Right cardiac atrium (tissue), 5 donors: ENCODE data around the gene GIN1. TPM values are rescaled to one million over a fixed set of nuclear protein-coding genes. Genes with fewer than 3 reads are reported as not detected.
"Not testable (repeated sequence)": the region's sequence is repeated elsewhere in the genome, so short reads cannot be mapped to it uniquely, and the experiment has no call there.

Source experiments
- ATAC-seq, 2 donors: fragments of 200-7000 bp; cut with Tn5 transposase; one replicate each; pipeline versions ENCODE4 v1.8.0 to v1.9.1; 2020; ENCODE audit warnings: moderate library complexity in 2 of 2, mild to moderate bottlenecking in 1 of 2
- DNase-seq, 3 donors: peaks; one replicate each; pipeline ENCODE4 v3.0.0-alpha.2; 2020
- H3K27ac ChIP-seq: one replicate; pipeline ENCODE4 v1.5.1; 2013; ENCODE audit warnings: mild to moderate bottlenecking, low read length, control low read depth, moderate library complexity
- H3K27me3 ChIP-seq: one replicate; pipeline ENCODE4 v1.6.1; 2013; ENCODE audit not compliant: control insufficient read depth, insufficient read depth
- H3K4me1 ChIP-seq: one replicate; pipeline ENCODE4 v1.6.1; 2013; ENCODE audit warnings: low read length; ENCODE audit not compliant: control insufficient read depth, insufficient read depth
- H3K4me3 ChIP-seq: one replicate; pipeline ENCODE4 v1.5.1; 2013; ENCODE audit warnings: low read length, control low read depth
- H3K9me3 ChIP-seq: one replicate; pipeline ENCODE4 v1.6.1; 2013; ENCODE audit warnings: low read length; ENCODE audit not compliant: control insufficient read depth
- WGBS: extraction: QIAGEN DNeasy Blood & Tissue Kit; methylation state at CpG from one replicate; pipeline ENCODE4 v1.1.7; 2013; 5-methylcytosine and 5-hydroxymethylcytosine counted together
- intact Hi-C, 4 donors: fragments of 100-400 bp; cut with DNase I; formaldehyde crosslinking; loops; one replicate each; pipeline versions ENCODE4 v1.11.0 to v1.14.0; 2022 to 2023
- polyA plus RNA-seq: library from polyadenylated mRNA; stranded (reverse); fragments of 200-250 nt; gene quantifications from one replicate; pipeline ENCODE4 v1.2.3, GENCODE V29; 2013
- total RNA-seq, 4 donors: library from RNA; stranded (reverse); fragmentation: NEBNext Ultra II Directional; extraction: Animal tissue kit (Norgen Biotek cat#: 25700); gene quantifications; one replicate each; pipeline ENCODE4 v1.2.1, GENCODE V29; 2021
- donor health status: healthy with polysubstance abuse.
- donor health status: DM: no; HTN: yes; CAD: no.
- donor health status: DM: no; HTN: no; CAD: no.
- donor health status: DM: no; HTN: yes; CAD: no; lungs with severe emphysema.
- donor health status: DM: yes; HTN: yes; CAD: no.

GIN1 gene
- total and polyA plus RNA-seq, 5 donors, result 7.6 to 14.8 (median 13.0) TPM

- peaks cover 2% of the 10 kb centered on the region for H3K9me3 ChIP-seq
- intact Hi-C loops, result no loop called here
- 95% methylated on average over 1 of the region's 1 CpG for WGBS
- ATAC-seq (no peak), DNase-seq (no peak)
- no peaks in the 10 kb centered on the region for H3K27me3 ChIP-seq
- H3K4me1 ChIP-seq, result no peaks in the 10 kb centered on the region
- H3K27ac ChIP-seq, result no peak overlapping the region
- H3K4me3 ChIP-seq, result no peak overlapping the region
Observed at GRCh38 chr5:103086547-103086946, 33.4 kb downstream of the GIN1 start.

DNA sequence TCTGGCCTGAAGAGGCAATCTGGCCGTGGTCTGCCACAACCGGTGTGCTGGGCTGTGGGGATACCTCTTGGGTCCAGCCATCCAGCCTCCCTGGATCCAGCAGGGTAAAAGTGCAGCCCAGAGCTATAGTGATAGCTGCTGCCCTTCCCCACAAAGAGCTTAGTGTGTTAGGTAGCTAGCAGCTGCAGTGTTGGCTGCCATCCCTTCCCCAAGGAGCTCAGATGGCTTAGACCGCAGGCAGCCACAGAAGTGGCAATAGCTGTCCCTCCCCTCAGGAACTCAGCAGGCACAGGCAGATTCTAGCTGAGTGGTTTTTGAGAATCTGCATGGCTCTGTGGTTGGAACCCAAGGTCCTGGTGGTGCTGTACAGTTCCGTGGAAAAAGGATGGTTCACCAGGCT is 40.1 kb downstream of the GIN1 start:
- H3K27ac ChIP-seq, result no peak overlapping the region
- whole genome bisulfite sequencing, result 97% methylated on average over 4 of the region's 4 CpGs
- intact Hi-C loops, result no loop called here
- H3K27me3 ChIP-seq, result no peaks in the 10 kb centered on the region
- DNase-seq, result no peak
- no peaks in the 10 kb centered on the region for H3K4me1 ChIP-seq
- ATAC-seq, result no peak
- peaks cover 2% of the 10 kb centered on the region for H3K9me3 ChIP-seq
- H3K4me3 ChIP-seq, result no peak overlapping the region

DNA sequence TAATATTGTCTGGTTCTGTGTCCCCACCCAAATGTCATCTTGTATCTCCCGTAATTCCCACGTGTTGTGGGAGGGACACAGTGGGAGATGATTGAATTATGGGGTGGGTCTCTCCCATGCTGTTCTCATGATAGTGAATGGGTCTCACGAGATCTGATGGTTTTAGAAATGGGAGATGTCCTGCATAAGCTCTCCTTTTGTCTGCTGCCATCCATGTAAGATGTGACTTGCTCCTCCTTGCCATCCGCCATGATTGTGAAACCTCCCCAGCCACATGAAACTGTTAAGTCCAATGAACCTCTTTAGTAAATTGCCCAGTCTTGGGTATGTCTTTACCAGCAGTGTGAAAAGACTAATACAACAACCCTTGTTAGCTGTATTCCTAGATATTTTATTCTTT is 44.5 kb downstream of the GIN1 start:
- Histone ChIP-seq H3K9me3 (no peaks in the 10 kb centered on the region), H3K27ac (no peak overlapping the region), H3K27me3 (no peaks in the 10 kb centered on the region), H3K4me1 (no peaks in the 10 kb centered on the region), H3K4me3 (no peak overlapping the region)
- DNase-seq (no peak), ATAC-seq (no peak)
- WGBS, result 90% methylated on average over 4 of the region's 4 CpGs
- intact Hi-C loops, result no loop called here

DNA sequence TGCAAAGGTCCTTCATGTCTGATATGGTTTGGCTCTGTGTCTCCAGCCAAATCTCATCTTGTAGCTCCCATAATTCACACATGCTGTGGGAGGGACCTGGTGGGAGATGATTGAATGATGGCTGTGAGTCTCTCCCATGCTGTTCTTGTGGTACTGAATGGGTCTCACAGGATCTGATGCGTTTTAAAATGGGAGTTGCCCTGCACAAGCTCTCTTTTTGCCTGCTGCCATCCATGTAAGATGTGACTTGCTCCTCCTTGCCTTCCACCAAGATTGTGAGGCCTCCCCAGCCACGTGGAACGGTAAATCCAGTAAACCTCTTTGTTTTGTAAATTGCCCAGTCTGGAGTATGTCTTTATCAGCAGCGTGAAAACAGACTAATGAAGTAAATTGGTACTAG is 46.4 kb downstream of the GIN1 start:
- H3K27me3 ChIP-seq, H3K9me3 ChIP-seq, DNase-seq, ATAC-seq, intact Hi-C loops, H3K4me1 ChIP-seq, H3K27ac ChIP-seq, H3K4me3 ChIP-seq: not testable (repeated sequence)
- WGBS, result 86% methylated on average over 4 of the region's 4 CpGs

- WGBS, result 61% methylated on average over 1 of the region's 1 CpG
- Histone ChIP-seq H3K9me3 (no peaks in the 10 kb centered on the region), H3K27me3 (no peaks in the 10 kb centered on the region), H3K4me1 (no peaks in the 10 kb centered on the region), H3K4me3 (no peak overlapping the region), H3K27ac (no peak overlapping the region)
- DNase-seq, result no peak
- no peak for ATAC-seq
- intact Hi-C loops, result no loop called here
Observed at GRCh38 chr5:103066326-103066725, 53.6 kb downstream of the GIN1 start.

DNA sequence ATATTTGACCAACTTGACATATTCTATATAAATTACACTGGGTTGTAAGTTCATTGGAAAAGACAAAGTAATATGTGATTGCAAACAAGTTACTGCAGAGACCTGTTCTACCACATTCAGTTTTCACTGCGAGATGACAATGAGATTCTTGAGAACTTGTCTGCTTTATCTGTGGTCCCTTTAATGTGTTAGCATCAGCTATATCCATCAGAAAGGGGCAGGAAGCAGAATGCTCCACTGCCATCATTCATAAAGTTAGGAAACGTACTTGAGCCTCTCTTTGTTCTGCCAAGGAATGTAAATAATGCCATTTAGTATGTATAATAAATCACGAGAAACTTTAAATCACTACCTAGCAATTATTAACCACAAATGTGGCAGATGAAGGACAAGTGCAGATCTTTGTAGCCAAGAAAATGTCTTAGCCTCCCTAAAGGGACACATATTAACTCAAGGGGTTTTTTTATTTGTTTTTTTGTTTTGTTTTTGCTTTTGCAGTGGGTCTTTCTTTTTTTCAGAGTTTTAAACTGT is 59.4 kb downstream of the GIN1 start:
- Histone ChIP-seq H3K4me3 (no peak overlapping the region), H3K4me1 (no peaks in the 10 kb centered on the region), H3K9me3 (no peaks in the 10 kb centered on the region), H3K27me3 (no peaks in the 10 kb centered on the region), H3K27ac (no peak overlapping the region)
- WGBS, result 55% methylated on average over 3 of the region's 3 CpGs
- intact Hi-C loops, result no loop called here
- no peak for DNase-seq
- no peak for ATAC-seq

GRCh38 chr5:103059525-103059924 is 60.4 kb downstream of the GIN1 start:
- intact Hi-C loops, result no loop called here
- Histone ChIP-seq H3K27me3 (no peaks in the 10 kb centered on the region), H3K4me1 (no peaks in the 10 kb centered on the region), H3K4me3 (no peak overlapping the region), H3K9me3 (no peaks in the 10 kb centered on the region), H3K27ac (no peak overlapping the region)
- 85% methylated on average over 3 of the region's 3 CpGs for WGBS
- ATAC-seq (no peak), DNase-seq (no peak)

DNA sequence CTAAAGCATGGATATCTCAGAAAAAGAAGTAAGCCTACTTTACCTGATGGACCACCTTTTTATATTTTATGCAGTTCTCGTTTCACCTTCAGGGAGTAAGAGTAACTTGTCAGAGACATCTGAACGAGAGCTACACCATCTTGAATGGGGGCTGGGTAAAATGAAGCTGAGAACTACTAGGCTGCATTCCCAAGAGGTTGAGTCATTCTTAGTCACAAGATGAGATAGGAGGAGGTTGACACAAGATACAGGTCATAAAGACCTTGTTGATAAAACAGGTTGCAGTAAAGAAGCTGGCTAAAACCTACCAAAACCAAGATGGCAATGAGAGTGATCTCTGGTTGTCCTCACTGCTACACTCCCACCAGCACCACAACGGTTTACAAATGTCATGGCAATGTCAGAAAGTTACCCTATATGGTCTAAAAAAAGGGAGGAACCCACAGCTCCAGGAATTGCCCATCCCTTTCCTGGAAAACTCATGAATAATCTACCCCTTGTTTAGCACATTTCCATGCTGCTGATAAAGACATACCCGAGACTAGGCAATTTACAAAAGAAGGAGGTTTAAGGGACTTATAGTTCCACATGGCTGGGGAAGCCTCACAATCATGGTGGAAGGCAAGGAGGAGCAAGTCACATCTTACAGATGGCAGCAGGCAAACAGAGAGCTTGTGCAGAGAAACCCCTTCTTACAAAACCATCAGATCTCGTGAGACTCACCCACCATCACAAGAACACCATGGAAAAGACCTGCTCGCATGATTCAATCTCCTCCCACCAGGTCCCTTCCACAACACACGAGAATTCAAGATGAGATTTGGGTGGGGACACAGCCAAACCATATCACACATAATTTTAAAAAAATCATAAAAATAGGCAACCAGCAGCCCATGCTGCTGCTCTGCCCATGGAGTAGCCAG is 62.5 kb downstream of the GIN1 start:
- Histone ChIP-seq H3K4me3 (no peak overlapping the region), H3K9me3 (no peaks in the 10 kb centered on the region), H3K4me1 (no peaks in the 10 kb centered on the region), H3K27me3 (no peaks in the 10 kb centered on the region), H3K27ac (no peak overlapping the region)
- ATAC-seq, result no peak
- 70% methylated on average over 7 of the region's 7 CpGs for WGBS
- DNase-seq, result no peak
- intact Hi-C loops, result no loop called here

GRCh38 chr5:103046706-103047105 is 73.2 kb downstream of the GIN1 start:
- not testable (repeated sequence) for H3K4me1 ChIP-seq, H3K27ac ChIP-seq, DNase-seq, H3K27me3 ChIP-seq, H3K9me3 ChIP-seq, ATAC-seq, H3K4me3 ChIP-seq
- intact Hi-C loops, result loop anchor here in 3 of 4 donors (10.0 kb wide), 3 partner anchors 88 to 512 kb away; no protein-coding TSS in a partner anchor
- 93% methylated on average over 22 of the region's 22 CpGs for WGBS

DNA sequence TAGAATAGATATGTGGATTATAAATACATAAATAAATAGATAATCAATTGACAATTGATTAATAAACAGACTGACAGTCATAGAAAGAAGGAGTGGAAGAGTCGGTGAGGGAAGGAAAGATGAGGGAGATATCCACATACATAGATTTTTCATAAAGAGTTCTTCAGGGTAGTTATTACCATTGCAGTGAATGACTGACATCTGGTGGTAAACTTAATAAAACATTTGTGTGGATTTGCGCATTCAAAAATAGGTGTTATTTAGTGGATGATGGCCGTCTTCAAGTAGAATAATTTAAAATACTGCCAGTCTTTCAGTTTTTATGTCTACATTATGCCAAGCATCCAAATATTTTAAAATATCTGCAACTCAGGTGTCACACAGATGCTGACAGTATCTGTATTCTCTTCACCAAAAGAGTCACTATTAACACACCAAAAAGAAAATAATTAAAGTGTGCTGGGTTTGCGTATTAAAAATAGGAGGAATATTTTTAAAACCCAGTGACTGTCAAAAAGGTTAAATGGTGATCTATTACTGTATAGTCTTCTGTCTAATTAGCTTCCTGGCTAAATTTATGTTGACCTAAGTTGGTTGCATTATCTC is 78.8 kb downstream of the GIN1 start:
- Histone ChIP-seq H3K4me1 (no peaks in the 10 kb centered on the region), H3K4me3 (no peak overlapping the region), H3K27ac (no peak overlapping the region), H3K27me3 (no peaks in the 10 kb centered on the region), H3K9me3 (no peaks in the 10 kb centered on the region)
- intact Hi-C loops, result loop anchor here in 3 of 4 donors (5.0 to 10.0 kb wide), 4 partner anchors 94 to 506 kb away; no protein-coding TSS in a partner anchor
- DNase-seq, result no peak
- ATAC-seq, result no peak
- WGBS, result 35% methylated on average over 4 of the region's 4 CpGs
